OCI-LY7 (cell line): Measurements from ENCODE around the gene ITGA4.

Experiments
- CTCF ChIP-seq: fragments of 200-600 bp; sonication (generic); conservative IDR thresholded peaks from 2 replicates; pipeline ENCODE4 v1.5.1; 2014; ENCODE audit warnings: mild to moderate bottlenecking, antibody characterized with exemption, low read length, moderate library complexity, mixed read lengths
- EZH2phosphoT487 ChIP-seq: fragments of 200-600 bp; sonication (generic); IDR thresholded peaks from 2 replicates; pipeline ENCODE4 v1.6.1; 2018; ENCODE audit warnings: low read depth, borderline replicate concordance, mild to moderate bottlenecking, mixed run types, antibody characterized with exemption, low read length, moderate library complexity, mixed read lengths

- TF ChIP-seq CTCF (no peak), EZH2phosphoT487 (no peak)
These were observed 15.8 kb downstream of the ITGA4 start for GRCh38 chr2:181472990-181473389.
